PC-3 (cell line): Measurements from ENCODE around the gene ARHGAP22. TPM values are rescaled to one million over a fixed set of nuclear protein-coding genes. Genes with fewer than 3 reads are reported as not detected.

Experiments
- ATAC-seq: fragments of 200-7000 bp; cut with Tn5 transposase; 2 replicates; pipeline ENCODE4 v1.9.1; 2020; ENCODE audit warnings: mild to moderate bottlenecking, moderate library complexity
- BruUV-seq: library from RNA; stranded (reverse); fragments of 400-500 nt; replicated peaks from 2 replicates; lab custom pipeline; 2021; lab: Mats Ljungman, UMichigan
- CTCF ChIA-PET: fragments of 300-600 bp; sonication (Branson Sonifier 250); formaldehyde crosslinking; loops from one replicate; lab custom pipeline; 2022; ENCODE audit warnings: antibody characterized with exemption; lab: Charles Lee
- POLR2A ChIA-PET: fragments of 300-600 bp; sonication (Branson Sonifier 250); formaldehyde crosslinking; loops from one replicate; lab custom pipeline; 2022; ENCODE audit warnings: antibody characterized with exemption; ENCODE audit not compliant: unreplicated experiment; lab: Charles Lee
- DNase-seq: peaks from one replicate; pipeline ENCODE4 v3.0.0-alpha.2; 2015
- H2AFZ ChIP-seq: fragments of 300-600 bp; sonication (generic); 2 replicates; pipeline ENCODE4 v1.6.0; 2016; ENCODE audit warnings: antibody characterized with exemption, low read length
- H3F3A ChIP-seq: fragments of 300-600 bp; sonication (generic); one replicate; pipeline ENCODE4 v1.6.0; 2017; ENCODE audit warnings: antibody characterized with exemption, low read length, control low read depth, mild to moderate bottlenecking; ENCODE audit not compliant: unreplicated experiment
- H3K27ac ChIP-seq: fragments of 300-600 bp; sonication (generic); 2 replicates; pipeline ENCODE4 v1.5.1; 2016; ENCODE audit warnings: mild to moderate bottlenecking, low read length
- H3K27me3 ChIP-seq: fragments of 300-600 bp; sonication (generic); 2 replicates; pipeline ENCODE4 v1.6.1; 2016; ENCODE audit warnings: low read length, mixed read lengths
- H3K36me3 ChIP-seq: fragments of 300-600 bp; sonication (generic); 2 replicates; pipeline ENCODE4 v1.6.1; 2016; ENCODE audit warnings: low read depth, mixed run types, low read length, mixed read lengths
- H3K4me1 ChIP-seq: fragments of 300-600 bp; sonication (generic); 2 replicates; pipeline ENCODE4 v1.5.1; 2016; ENCODE audit warnings: low read length; ENCODE audit not compliant: insufficient read depth
- H3K4me2 ChIP-seq: fragments of 300-600 bp; sonication (generic); 2 replicates; pipeline ENCODE4 v1.6.0; 2016; ENCODE audit warnings: low read length
- H3K4me3 ChIP-seq: fragments of 300-600 bp; sonication (generic); 2 replicates; pipeline ENCODE4 v1.5.1; 2016; ENCODE audit warnings: mild to moderate bottlenecking, low read length, mixed read lengths
- H3K79me2 ChIP-seq: fragments of 300-600 bp; sonication (generic); 2 replicates; pipeline ENCODE4 v1.6.1; 2017; ENCODE audit warnings: low read length, mixed read lengths
- H3K9ac ChIP-seq: fragments of 300-600 bp; sonication (generic); 2 replicates; pipeline ENCODE4 v1.6.0; 2016; ENCODE audit warnings: mild to moderate bottlenecking, low read length
- H3K9me2 ChIP-seq: fragments of 300-600 bp; sonication (generic); replicated peaks from 2 replicates; pipeline ENCODE4 v1.6.1; 2016; ENCODE audit warnings: mixed run types, low read length, mixed read lengths
- H3K9me3 ChIP-seq: fragments of 300-600 bp; sonication (generic); 2 replicates; pipeline ENCODE4 v1.6.1; 2016; ENCODE audit warnings: low read length, mixed read lengths
- H4K20me1 ChIP-seq: fragments of 300-600 bp; sonication (generic); 2 replicates; pipeline ENCODE4 v1.6.1; 2016; ENCODE audit warnings: low read length, mixed read lengths
- CTCF ChIP-seq: fragments of 300-600 bp; sonication (generic); conservative IDR thresholded peaks from 2 replicates; pipeline ENCODE4 v1.5.1; 2017; ENCODE audit warnings: antibody characterized with exemption, low read depth, mild to moderate bottlenecking, low read length
- EZH2 ChIP-seq: fragments of 300-600 bp; sonication (generic); IDR thresholded peaks from one replicate; pipeline ENCODE4 v1.6.1; 2017; ENCODE audit warnings: antibody characterized with exemption, mild to moderate bottlenecking, low read length; ENCODE audit not compliant: unreplicated experiment
- EZH2phosphoT487 ChIP-seq: fragments of 300-600 bp; sonication (generic); IDR thresholded peaks from 2 replicates; pipeline ENCODE4 v1.6.1; 2018; ENCODE audit warnings: mild to moderate bottlenecking, antibody characterized with exemption, low read length, borderline replicate concordance
- intact Hi-C: fragments of 100-400 bp; cut with micrococcal nuclease; formaldehyde crosslinking; loops from 2 replicates; pipeline ENCODE4 v1.9.0; 2023
- total RNA-seq: library from RNA; depleted of rRNA; stranded (reverse); fragments of >200 nt; gene quantifications from 2 replicates; pipeline ENCODE4 v1.2.3, GENCODE V29; 2014

Gene ARHGAP22
- total RNA-seq, 1 experiment from 2014 or later, result 12.2 TPM

GRCh38 chr10:48412933-48413332 lies 191.9 kb downstream of the ARHGAP22 start:
- Histone ChIP-seq H3K4me3 (no peak overlapping the region), H3K9me3 (peaks cover 3% of the 10 kb centered on the region; the same call in 1 of the 2 replicates), H3K79me2 (no peaks in the 10 kb centered on the region), H3K27ac (no peak overlapping the region), H3K9ac (no peak overlapping the region), H3K4me2 (no peak overlapping the region), H3K9me2 (no peaks in the 10 kb centered on the region), H3K4me1 (peaks cover 5% of the 10 kb centered on the region; the same call in 1 of the 2 replicates), H2AFZ (no peak overlapping the region), H4K20me1 (no peaks in the 10 kb centered on the region), H3K36me3 (peaks cover 13% of the 10 kb centered on the region), H3F3A (no peaks in the 10 kb centered on the region), H3K27me3 (no peaks in the 10 kb centered on the region)
- ATAC-seq (no peak), DNase-seq (no peak)
- no peak for TF ChIP-seq EZH2phosphoT487
- no peak for TF ChIP-seq CTCF
- no peak for TF ChIP-seq EZH2
- CTCF ChIA-PET, result no interaction called here
- POLR2A ChIA-PET, result no interaction called here
- intact Hi-C loops, result no loop called here
- BruUV-seq, result no TSS peak

GRCh38 chr10:48412081-48412480 lies 192.8 kb downstream of the ARHGAP22 start:
- Histone ChIP-seq H3F3A (no peaks in the 10 kb centered on the region), H3K4me1 (peaks cover 5% of the 10 kb centered on the region; the same call in 1 of the 2 replicates), H3K4me3 (no peak overlapping the region), H3K9me3 (peaks cover 3% of the 10 kb centered on the region; the same call in 1 of the 2 replicates), H3K27me3 (no peaks in the 10 kb centered on the region), H3K9me2 (no peaks in the 10 kb centered on the region), H3K4me2 (no peak overlapping the region), H3K36me3 (peaks cover 13% of the 10 kb centered on the region), H3K27ac (no peak overlapping the region), H4K20me1 (no peaks in the 10 kb centered on the region), H2AFZ (no peak overlapping the region), H3K9ac (no peak overlapping the region), H3K79me2 (no peaks in the 10 kb centered on the region)
- CTCF ChIA-PET, result no interaction called here
- intact Hi-C loops, result no loop called here
- TF ChIP-seq CTCF, result no peak
- TF ChIP-seq EZH2, result no peak
- TF ChIP-seq EZH2phosphoT487, result no peak
- no peak for DNase-seq
- no peak for ATAC-seq
- POLR2A ChIA-PET, result no interaction called here
- no TSS peak for BruUV-seq

- H4K20me1 ChIP-seq, result no peaks in the 10 kb centered on the region
- H3K9ac ChIP-seq, result no peak overlapping the region
- H3K79me2 ChIP-seq, result no peaks in the 10 kb centered on the region
- ChIA-PET CTCF (no interaction called here), POLR2A (no interaction called here)
- H3K4me3 ChIP-seq, result no peak overlapping the region
- DNase-seq (no peak), ATAC-seq (no peak)
- TF ChIP-seq CTCF, result no peak
- no peak for TF ChIP-seq EZH2phosphoT487
- no peak for TF ChIP-seq EZH2
- no peak overlapping the region for H2AFZ ChIP-seq
- H3K9me2 ChIP-seq, result no peaks in the 10 kb centered on the region
- no TSS peak for BruUV-seq
- peaks cover 13% of the 10 kb centered on the region for H3K36me3 ChIP-seq
- no peak overlapping the region for H3K27ac ChIP-seq
- intact Hi-C loops, result no loop called here
- H3F3A ChIP-seq, result no peaks in the 10 kb centered on the region
- no peaks in the 10 kb centered on the region for H3K27me3 ChIP-seq
- peaks cover 3% of the 10 kb centered on the region; the same call in 1 of the 2 replicates for H3K9me3 ChIP-seq
- no peak overlapping the region for H3K4me2 ChIP-seq
- peaks cover 8% of the 10 kb centered on the region for H3K4me1 ChIP-seq
Measured at GRCh38 chr10:48411510-48411909, 193.4 kb downstream of the ARHGAP22 start.
